Activated CD4-positive, alpha-beta T cell treated with anti-CD3 and anti-CD28 coated beads for 36 hours (primary cell): Measurements from ENCODE around the gene ZNF691. TPM values are rescaled to one million over a fixed set of nuclear protein-coding genes. Genes with fewer than 3 reads are reported as not detected.

ENCODE experiments used
- ATAC-seq: fragments of 200-7000 bp; cut with Tn5 transposase; one replicate; pipeline ENCODE4 v1.10.0; 2021; ENCODE audit warnings: mild to moderate bottlenecking, moderate library complexity
- CTCF ChIA-PET: fragments of 350-600 bp; sonication (Branson Sonifier 250); formaldehyde crosslinking; loops from one replicate; lab custom pipeline; 2021; ENCODE audit warnings: antibody characterized with exemption; lab: Charles Lee
- POLR2A ChIA-PET: fragments of 350-600 bp; sonication (Branson Sonifier 250); formaldehyde crosslinking; loops from one replicate; lab custom pipeline; 2021; ENCODE audit warnings: antibody characterized with exemption, inconsistent platforms; lab: Charles Lee
- DNase-seq: peaks from one replicate; pipeline ENCODE4 v3.0.0-alpha.2; 2020
- H3K27ac Mint-ChIP-seq: one replicate; pipeline ENCODE4 v1.8.0; 2021; ENCODE audit warnings: mixed read lengths
- H3K27me3 Mint-ChIP-seq: one replicate; pipeline ENCODE4 v1.8.0; 2021; ENCODE audit warnings: mixed read lengths
- H3K36me3 Mint-ChIP-seq: one replicate; pipeline ENCODE4 v1.8.0; 2021; ENCODE audit warnings: low read depth, mixed read lengths
- H3K4me1 Mint-ChIP-seq: one replicate; pipeline ENCODE4 v1.8.0; 2021; ENCODE audit warnings: mixed read lengths
- H3K4me3 Mint-ChIP-seq: one replicate; pipeline ENCODE4 v1.8.0; 2021; ENCODE audit warnings: mild to moderate bottlenecking, moderate library complexity, mixed read lengths
- H3K9me3 Mint-ChIP-seq: one replicate; pipeline ENCODE4 v1.8.0; 2021; ENCODE audit warnings: low read depth, mixed read lengths
- intact Hi-C, 2 experiments: fragments of 100-400 bp; cut with DNase I in 1 of 2; cut with micrococcal nuclease in 1 of 2; formaldehyde crosslinking; loops; one replicate each; pipeline versions ENCODE4 v1.14.2 to v1.15.1; 2022 to 2024; cut with DNase I, micrococcal nuclease
- total RNA-seq, 2 experiments: library from RNA; stranded (reverse); gene quantifications; one replicate each; pipeline ENCODE4 v1.2.3, GENCODE V29; 2021

ZNF691 gene
- total RNA-seq, 2 experiments from 2014 or later = 10.5 to 11.7 TPM

DNA sequence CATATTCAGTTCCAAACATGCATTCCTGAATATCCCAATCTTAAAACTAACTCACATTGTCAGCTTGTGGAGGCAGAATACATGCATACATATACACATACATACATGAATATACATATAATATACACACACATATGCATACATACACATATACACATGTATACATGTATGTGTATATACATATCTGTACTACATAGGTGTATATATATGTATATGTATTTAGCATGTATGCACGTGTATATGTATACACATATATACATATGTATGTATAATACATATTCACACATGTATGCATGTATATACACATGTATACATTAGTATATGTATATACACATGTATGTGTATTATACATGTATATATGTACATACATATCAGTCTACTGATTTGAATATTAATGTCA, 1.2 kb upstream of the ZNF691 start:
- peaks cover 34% of the 10 kb centered on the region for H3K4me1 Mint-ChIP-seq
- H3K27ac Mint-ChIP-seq = no peak overlapping the region
- H3K9me3 Mint-ChIP-seq = no peaks in the 10 kb centered on the region
- no peak overlapping the region for H3K4me3 Mint-ChIP-seq
- ATAC-seq = no peak
- ChIA-PET CTCF (interaction anchor here (1.3 to 3.6 kb wide), 3 partner anchors 28 to 247 kb away, joined by 4 to 27 read pairs (median 4); partner anchors contain the start of genes ERMAP and SVBP), POLR2A (no interaction called here)
- DNase-seq = no peak
- no peaks in the 10 kb centered on the region for H3K27me3 Mint-ChIP-seq
- intact Hi-C loops = loop anchor here in 1 of 2 experiments (5.0 to 10.0 kb wide), 4 partner anchors 510 to 1510 kb away; partner anchors contain the start of genes ELOVL1, ERI3, FOXJ3 and ST3GAL3
- H3K36me3 Mint-ChIP-seq = peaks cover 20% of the 10 kb centered on the region

DNA sequence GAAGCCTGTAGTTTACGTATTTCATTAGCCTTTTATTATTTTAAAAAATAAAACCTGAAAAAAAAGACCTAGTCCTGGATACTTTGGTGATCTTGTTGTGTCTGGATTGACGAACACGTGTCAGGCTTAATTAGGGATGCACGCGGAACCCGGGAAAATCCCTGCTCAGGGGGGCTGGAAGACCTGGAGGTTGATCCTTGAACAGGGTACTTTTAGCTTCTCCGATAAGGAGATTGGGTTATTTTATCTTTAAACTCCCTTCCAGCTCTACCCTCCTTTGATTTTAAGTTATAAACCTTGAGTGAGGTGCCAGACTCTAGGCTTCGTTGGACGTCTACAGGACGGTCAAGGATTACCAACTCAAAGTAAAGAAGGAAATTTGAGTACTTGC, 552 bp upstream of the ZNF691 start:
- Mint-ChIP-seq H3K4me3 (peak overlapping the region; percentile 97), H3K27ac (peak overlapping the region; percentile 87), H3K4me1 (peaks cover 34% of the 10 kb centered on the region), H3K27me3 (no peaks in the 10 kb centered on the region), H3K36me3 (peaks cover 26% of the 10 kb centered on the region), H3K9me3 (peaks cover 2% of the 10 kb centered on the region)
- ChIA-PET CTCF (interaction anchor here (0.6 to 3.6 kb wide), 16 partner anchors 10 to 246 kb away, joined by 3 to 27 read pairs (median 5); partner anchors contain the start of genes C1orf50, ERMAP, P3H1 and SVBP), POLR2A (interaction anchor here (0.6 to 1.4 kb wide), 8 partner anchors 25 to 1876 kb away, joined by 3 to 12 read pairs (median 4); partner anchors contain the start of genes C1orf50, ERMAP, P3H1 and SVBP)
- DNase-seq = peak; percentile 13
- ATAC-seq = peak; percentile 3
- intact Hi-C loops = loop anchor here (1.0 to 10.0 kb wide), 14 partner anchors 29 to 1509 kb away; partner anchors contain the start of genes ERMAP (in 2 of the 2), SVBP (in 2 of the 2), C1orf50 (in 1 of the 2) and CCDC30 (in 1 of the 2)

DNA sequence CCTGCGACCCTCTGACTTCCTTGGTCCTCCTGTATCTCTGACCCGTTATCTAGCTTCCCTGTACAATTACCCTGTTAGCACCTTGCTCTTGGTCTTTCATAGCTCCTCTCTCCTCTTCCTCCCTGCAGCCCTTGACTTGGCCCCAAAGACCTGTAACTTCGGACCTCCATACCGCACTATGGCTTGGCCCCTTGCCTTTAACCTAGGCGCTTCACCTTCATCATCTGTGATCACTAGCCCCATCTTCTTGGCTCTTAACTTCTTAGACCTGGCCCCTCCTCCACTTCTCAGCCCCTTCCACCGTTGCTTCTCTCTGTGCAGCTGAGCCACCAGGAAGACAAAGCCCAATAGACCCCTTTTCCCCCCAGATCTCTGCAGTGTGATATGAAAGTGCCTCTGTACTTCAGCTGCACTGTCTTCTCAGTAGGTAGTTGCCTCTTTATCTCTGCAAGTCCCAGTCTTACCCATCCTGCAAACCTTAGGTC, 740 bp downstream of the ZNF691 start:
- intact Hi-C loops = loop anchor here in 1 of 2 experiments (2.0 to 10.0 kb wide), 7 partner anchors 164 to 1508 kb away; partner anchors contain the start of genes CCDC30, ELOVL1, ERI3 and FOXJ3
- Mint-ChIP-seq H3K27me3 (no peaks in the 10 kb centered on the region), H3K9me3 (peaks cover 5% of the 10 kb centered on the region), H3K36me3 (peaks cover 35% of the 10 kb centered on the region), H3K27ac (peak overlapping the region; percentile 89), H3K4me1 (peaks cover 34% of the 10 kb centered on the region), H3K4me3 (peak overlapping the region; percentile 97)
- DNase-seq (peak; percentile 11), ATAC-seq (no peak)
- POLR2A ChIA-PET = interaction anchor here (1.0 to 1.3 kb wide), 2 partner anchors 30 kb away, joined by 3 to 12 read pairs; partner anchors contain the start of genes ERMAP and SVBP
- CTCF ChIA-PET = interaction anchor here (0.6 to 3.6 kb wide), 13 partner anchors 16 to 324 kb away, joined by 3 to 27 read pairs (median 6); partner anchors contain the start of genes C1orf50, CFAP57, EBNA1BP2 and ERMAP

DNA sequence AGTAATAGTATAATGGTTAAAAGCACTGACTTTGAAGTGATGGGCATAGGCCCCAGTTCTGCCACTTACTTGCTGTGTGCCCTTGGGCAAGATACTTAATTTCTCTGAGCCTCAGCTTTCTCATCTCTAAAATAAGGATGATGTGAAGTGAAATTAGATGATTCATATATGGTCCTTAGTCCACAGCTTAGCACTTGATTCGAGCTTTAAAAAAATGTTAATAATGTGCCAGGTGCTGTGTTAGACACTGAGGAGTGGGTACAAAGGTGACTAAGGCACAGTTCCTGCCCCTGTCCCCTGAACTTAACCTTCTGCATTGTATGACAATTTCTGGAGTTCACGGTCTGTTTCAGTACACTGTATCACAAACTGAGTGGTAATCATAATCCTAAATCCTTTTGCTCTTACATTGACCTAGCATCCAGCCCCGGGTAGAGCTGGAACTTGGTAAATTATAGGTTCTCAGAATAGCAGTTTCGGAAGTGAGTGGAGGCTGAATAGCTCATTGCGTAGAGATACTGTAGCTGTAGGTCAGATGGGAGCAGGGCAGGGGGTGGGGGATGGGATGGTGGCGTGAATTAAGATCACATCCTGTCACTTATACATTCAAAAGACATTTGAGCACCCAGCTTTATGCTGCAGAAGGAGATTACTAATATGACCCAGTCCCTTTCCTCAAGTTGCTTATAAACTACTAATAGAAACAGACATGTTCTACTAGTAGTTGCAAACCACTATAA, 1.5 kb downstream of the ZNF691 start:
- intact Hi-C loops = loop anchor here in 1 of 2 experiments (2.0 to 10.0 kb wide), 7 partner anchors 165 to 1507 kb away; partner anchors contain the start of genes CCDC30, ELOVL1, ERI3 and FOXJ3
- Mint-ChIP-seq H3K9me3 (peaks cover 10% of the 10 kb centered on the region), H3K36me3 (peaks cover 38% of the 10 kb centered on the region), H3K4me3 (peak overlapping the region; percentile 97), H3K4me1 (peaks cover 34% of the 10 kb centered on the region), H3K27ac (peak overlapping the region; percentile 89), H3K27me3 (no peaks in the 10 kb centered on the region)
- ChIA-PET CTCF (interaction anchor here (0.6 to 3.6 kb wide), 10 partner anchors 15 to 730 kb away, joined by 3 to 27 read pairs (median 6); partner anchors contain the start of genes C1orf50, ERMAP, P3H1 and SVBP), POLR2A (interaction anchor here (0.7 to 1.0 kb wide), 3 partner anchors 30 to 199 kb away, joined by 3 read pairs; partner anchors contain the start of gene SVBP)
- DNase-seq = peak; percentile 41
- peak; percentile 57 for ATAC-seq

DNA sequence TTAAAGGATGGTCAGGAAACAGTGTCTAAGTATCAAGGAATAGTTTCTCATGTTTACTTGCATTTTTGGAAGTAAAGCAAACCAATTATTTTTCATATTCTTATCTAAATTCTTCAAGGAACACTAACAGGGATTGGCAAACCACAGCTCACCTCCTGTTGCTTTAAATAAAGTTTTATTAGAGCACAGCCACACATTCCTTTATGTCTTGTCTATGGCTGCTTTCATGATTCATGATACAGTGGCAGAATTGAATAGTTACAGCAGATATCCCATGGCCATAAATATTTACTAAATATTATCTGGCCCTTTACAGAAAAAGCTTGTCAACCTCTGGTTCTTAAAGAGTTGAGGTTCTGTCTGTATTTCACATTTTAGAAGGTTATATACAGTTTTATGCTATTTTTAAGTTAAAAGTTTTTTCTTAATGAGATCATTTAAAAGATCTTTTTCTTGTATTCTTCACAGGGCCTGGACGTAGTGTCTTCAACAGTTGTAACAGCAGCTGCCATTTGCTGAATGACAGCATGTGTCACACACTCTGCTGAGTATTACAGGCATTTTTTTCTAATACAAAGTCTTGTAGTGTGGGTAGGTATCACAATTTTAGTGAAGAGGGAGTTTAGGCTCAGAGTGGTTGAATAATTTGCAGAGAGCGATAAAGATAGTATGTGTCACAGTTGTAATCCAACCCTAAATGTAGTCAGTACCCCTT, 2.6 kb downstream of the ZNF691 start:
- Mint-ChIP-seq H3K27ac (no peak overlapping the region), H3K36me3 (peaks cover 36% of the 10 kb centered on the region), H3K27me3 (no peaks in the 10 kb centered on the region), H3K4me1 (peaks cover 34% of the 10 kb centered on the region), H3K9me3 (peaks cover 10% of the 10 kb centered on the region), H3K4me3 (no peak overlapping the region)
- intact Hi-C loops = loop anchor here in 1 of 2 experiments (5.0 to 10.0 kb wide), 4 partner anchors 514 to 1506 kb away; partner anchors contain the start of genes ELOVL1, ERI3, FOXJ3 and ST3GAL3
- no peak for DNase-seq
- ChIA-PET POLR2A (interaction anchor here (0.7 kb wide), 1 partner anchor 127 kb away, joined by 3 read pairs; no protein-coding TSS in a partner anchor), CTCF (interaction anchor here (0.6 to 3.6 kb wide), 3 partner anchors 32 to 731 kb away, joined by 3 to 27 read pairs (median 3); partner anchors contain the start of genes ERMAP and SVBP)
- no peak for ATAC-seq

DNA sequence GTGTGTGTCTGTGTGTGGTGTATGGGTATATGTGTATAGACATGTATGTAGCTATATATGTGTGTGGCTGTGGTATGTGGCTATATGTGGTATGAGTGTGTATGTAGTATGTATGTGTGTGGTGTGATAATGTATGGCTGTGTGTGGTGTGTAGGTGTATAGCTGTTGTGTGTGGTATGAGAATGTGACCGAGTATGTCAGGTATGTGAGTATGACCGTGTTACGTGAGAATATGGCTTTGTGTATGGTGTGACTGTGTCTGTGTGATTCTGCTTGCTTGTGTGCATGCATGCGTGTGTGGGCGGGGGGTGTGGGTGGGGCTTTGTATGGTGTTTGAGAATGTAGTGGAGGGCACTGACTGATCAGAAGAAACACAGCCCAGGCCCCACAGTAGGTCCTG, 3.5 kb downstream of the ZNF691 start:
- CTCF ChIA-PET = no interaction called here

DNA sequence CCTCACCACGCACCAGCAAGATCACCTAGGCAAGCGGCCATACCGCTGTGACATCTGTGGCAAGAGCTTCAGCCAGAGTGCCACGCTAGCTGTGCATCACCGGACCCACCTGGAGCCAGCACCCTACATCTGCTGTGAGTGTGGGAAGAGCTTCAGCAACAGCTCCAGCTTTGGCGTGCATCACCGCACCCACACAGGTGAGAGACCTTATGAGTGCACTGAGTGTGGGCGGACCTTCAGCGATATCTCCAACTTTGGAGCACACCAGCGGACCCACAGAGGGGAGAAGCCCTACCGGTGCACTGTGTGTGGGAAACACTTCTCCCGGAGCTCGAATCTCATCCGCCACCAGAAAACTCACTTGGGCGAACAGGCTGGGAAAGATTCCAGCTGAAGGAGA, 5.0 kb downstream of the ZNF691 start:
- Mint-ChIP-seq H3K4me1 (peaks cover 28% of the 10 kb centered on the region), H3K27me3 (no peaks in the 10 kb centered on the region), H3K9me3 (peaks cover 10% of the 10 kb centered on the region), H3K4me3 (no peak overlapping the region), H3K36me3 (peaks cover 36% of the 10 kb centered on the region), H3K27ac (no peak overlapping the region)
- intact Hi-C loops = no loop called here
- no peak for DNase-seq
- ChIA-PET POLR2A (no interaction called here), CTCF (interaction anchor here (0.8 kb wide), 1 partner anchor 34 kb away, joined by 4 read pairs; the partner anchor contains the start of genes ERMAP and SVBP)
- no peak for ATAC-seq

More for the DNA sequence above, 3.5 kb downstream of the ZNF691 start:
- ATAC-seq (no peak), DNase-seq (peak; percentile 20)
- Mint-ChIP-seq H3K36me3 (peaks cover 36% of the 10 kb centered on the region), H3K4me1 (peaks cover 28% of the 10 kb centered on the region), H3K9me3 (peaks cover 10% of the 10 kb centered on the region), H3K4me3 (no peak overlapping the region), H3K27ac (no peak overlapping the region), H3K27me3 (no peaks in the 10 kb centered on the region)
- intact Hi-C loops = loop anchor here in 1 of 2 experiments (5.0 to 10.0 kb wide), 4 partner anchors 515 to 1505 kb away; partner anchors contain the start of genes ELOVL1, ERI3, FOXJ3 and ST3GAL3
- POLR2A ChIA-PET = interaction anchor here (0.7 kb wide), 1 partner anchor 126 kb away, joined by 3 read pairs; no protein-coding TSS in a partner anchor

DNA sequence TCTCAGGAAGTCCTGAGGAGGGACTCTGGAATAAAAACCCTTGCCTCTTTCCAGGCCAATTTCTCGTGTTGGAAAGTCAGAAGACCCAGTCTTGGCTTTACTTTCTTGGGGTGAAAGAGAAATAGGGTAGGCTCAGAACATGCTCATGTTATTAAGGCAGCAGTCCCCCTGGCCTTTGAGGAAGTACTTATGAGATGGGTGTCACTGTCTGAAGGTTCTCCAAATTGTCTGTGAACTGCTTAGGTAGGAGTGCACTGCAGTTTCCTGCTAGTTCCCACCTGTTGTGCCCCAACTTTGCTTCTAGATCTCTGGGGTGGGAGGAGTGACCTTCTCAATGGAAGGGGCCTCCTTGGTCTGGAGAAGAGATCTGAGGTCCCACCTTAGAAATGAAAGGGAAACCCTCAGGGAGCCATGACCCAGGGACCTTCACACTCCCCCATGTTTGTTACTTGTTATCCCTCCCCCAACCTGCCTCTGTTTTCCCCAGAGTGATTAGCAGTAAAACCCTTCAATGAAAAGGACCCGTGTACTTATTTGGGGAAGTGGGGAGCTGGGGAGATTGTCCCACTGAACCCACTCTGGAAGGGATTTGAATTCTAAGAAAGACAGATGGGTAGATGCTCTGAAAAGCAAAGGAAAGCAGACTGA, 5.7 kb downstream of the ZNF691 start:
- ATAC-seq = no peak
- Mint-ChIP-seq H3K27me3 (no peaks in the 10 kb centered on the region), H3K4me1 (peaks cover 26% of the 10 kb centered on the region), H3K9me3 (peaks cover 10% of the 10 kb centered on the region), H3K27ac (no peak overlapping the region), H3K4me3 (no peak overlapping the region), H3K36me3 (peaks cover 32% of the 10 kb centered on the region)
- intact Hi-C loops = no loop called here
- no peak for DNase-seq
- ChIA-PET POLR2A (no interaction called here), CTCF (interaction anchor here (0.6 to 0.8 kb wide), 3 partner anchors 13 to 380 kb away, joined by 3 to 4 read pairs (median 3); partner anchors contain the start of genes ERMAP and SVBP)

DNA sequence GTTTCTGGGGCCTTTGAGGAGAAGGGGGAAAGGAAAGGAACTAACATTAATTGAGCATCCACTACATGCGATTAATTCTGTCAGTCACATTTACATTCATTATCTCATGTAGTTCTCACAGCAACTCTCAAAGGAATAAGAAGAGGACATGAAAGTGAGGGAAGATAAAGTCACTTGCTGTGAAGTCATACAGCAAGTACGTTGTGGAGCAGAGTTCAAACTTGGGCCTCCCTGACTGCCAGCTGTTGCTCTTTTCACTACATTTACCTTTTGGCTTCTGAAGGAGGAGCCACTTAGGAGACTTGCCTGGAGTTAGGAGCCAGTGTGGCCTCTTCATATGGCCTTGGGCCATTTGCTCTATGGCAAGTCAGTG, 6.2 kb downstream of the ZNF691 start:
- intact Hi-C loops = no loop called here
- Mint-ChIP-seq H3K9me3 (peaks cover 10% of the 10 kb centered on the region), H3K36me3 (peaks cover 32% of the 10 kb centered on the region), H3K27me3 (no peaks in the 10 kb centered on the region), H3K4me1 (peaks cover 21% of the 10 kb centered on the region), H3K4me3 (no peak overlapping the region), H3K27ac (no peak overlapping the region)
- ChIA-PET CTCF (interaction anchor here (0.6 kb wide), 2 partner anchors 13 to 380 kb away, joined by 3 read pairs; no protein-coding TSS in a partner anchor), POLR2A (no interaction called here)
- no peak for ATAC-seq
- DNase-seq = no peak
